ENCODE data around the gene UBE3D. TPM values are rescaled to one million over a fixed set of nuclear protein-coding genes. Genes with fewer than 3 reads are reported as not detected.
A peak's percentile ranks its signal among the peaks of the same experiment; 100 is the strongest.
"Not testable (repeated sequence)": the region's sequence is repeated elsewhere in the genome, so short reads cannot be mapped to it uniquely, and the experiment has no call there.

UBE3D gene
- total RNA-seq, 1 donor from 2014 or later: 11.3 TPM

DNA sequence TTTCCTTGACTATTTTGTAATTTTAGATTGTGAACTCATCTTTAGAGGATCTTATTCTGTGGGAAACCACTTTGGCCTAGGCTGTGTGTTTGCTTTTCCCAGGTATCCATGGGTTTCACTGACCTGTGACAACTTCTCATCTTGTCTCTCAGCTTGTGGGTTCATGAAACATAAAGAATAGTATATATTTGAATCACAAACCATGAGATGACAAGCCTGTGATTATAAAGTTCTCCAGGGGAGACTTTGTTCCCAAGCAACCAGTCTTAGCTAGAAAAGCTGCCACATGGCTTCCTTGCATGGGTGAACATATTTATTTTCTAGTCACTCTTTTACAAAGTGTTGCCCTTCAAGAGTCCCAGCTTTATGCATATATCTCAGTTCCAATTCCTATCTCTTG, 201.9 kb downstream of the UBE3D start:
- DNase-seq (ENCODE audit: low read depth): no peak
- FAIRE-seq: no peak
- Histone ChIP-seq H3K36me3 (ENCODE audit: control insufficient read depth, insufficient read depth, low read length) (no peaks in the 10 kb centered on the region), H3K27me3 (ENCODE audit: control insufficient read depth, insufficient read depth, low read length) (no peaks in the 10 kb centered on the region), H3K4me3 (ENCODE audit: low read depth, low read length) (no peak overlapping the region)
- TF ChIP-seq CTCF (IDR thresholded peaks at IDR 0.05; ENCODE audit: insufficient read depth, low read length, severe bottlenecking): no peak

- FAIRE-seq (no peak), DNase-seq (ENCODE audit: low read depth) (no peak)
- no peak for TF ChIP-seq CTCF (IDR thresholded peaks at IDR 0.05; ENCODE audit: insufficient read depth, low read length, severe bottlenecking)
- no peaks in the 10 kb centered on the region for H3K36me3 ChIP-seq (ENCODE audit: control insufficient read depth, insufficient read depth, low read length)
- no peaks in the 10 kb centered on the region for H3K27me3 ChIP-seq (ENCODE audit: control insufficient read depth, insufficient read depth, low read length)
- no peak overlapping the region for H3K4me3 ChIP-seq (ENCODE audit: low read depth, low read length)
These were observed 203.1 kb downstream of the UBE3D start for GRCh38 chr6:82862543-82862942.

GRCh38 chr6:82861121-82861520, 204.5 kb downstream of the UBE3D start:
- TF ChIP-seq CTCF (IDR thresholded peaks at IDR 0.05; ENCODE audit: insufficient read depth, low read length, severe bottlenecking): no peak
- H3K27me3 ChIP-seq (ENCODE audit: control insufficient read depth, insufficient read depth, low read length): no peaks in the 10 kb centered on the region
- no peak for FAIRE-seq
- no peaks in the 10 kb centered on the region for H3K36me3 ChIP-seq (ENCODE audit: control insufficient read depth, insufficient read depth, low read length)
- DNase-seq (ENCODE audit: low read depth): peak; percentile 29
- H3K4me3 ChIP-seq (ENCODE audit: low read depth, low read length): no peak overlapping the region

- not testable (repeated sequence) for H3K27me3 ChIP-seq (ENCODE audit: control insufficient read depth, insufficient read depth, low read length)
These were observed 209.6 kb downstream of the UBE3D start for GRCh38 chr6:82856077-82856476.

GRCh38 chr6:82852904-82853303, 212.7 kb downstream of the UBE3D start:
- FAIRE-seq; H3K27me3 ChIP-seq (ENCODE audit: control insufficient read depth, insufficient read depth, low read length): not testable (repeated sequence)

More at GRCh38 chr6:82856077-82856476, 209.6 kb downstream of the UBE3D start:
- FAIRE-seq; H3K4me3 ChIP-seq (ENCODE audit: low read depth, low read length); H3K36me3 ChIP-seq (ENCODE audit: control insufficient read depth, insufficient read depth, low read length); DNase-seq (ENCODE audit: low read depth): not testable (repeated sequence)

GRCh38 chr6:82843291-82843885, 222.3 kb downstream of the UBE3D start:
- no peak for TF ChIP-seq CTCF (IDR thresholded peaks at IDR 0.05; ENCODE audit: insufficient read depth, low read length, severe bottlenecking)
- Histone ChIP-seq H3K4me3 (ENCODE audit: low read depth, low read length) (no peak overlapping the region), H3K36me3 (ENCODE audit: control insufficient read depth, insufficient read depth, low read length) (no peaks in the 10 kb centered on the region), H3K27me3 (ENCODE audit: control insufficient read depth, insufficient read depth, low read length) (no peaks in the 10 kb centered on the region)
- FAIRE-seq (no peak), DNase-seq (ENCODE audit: low read depth) (no peak)

More at GRCh38 chr6:82852904-82853303, 212.7 kb downstream of the UBE3D start:
- H3K4me3 ChIP-seq (ENCODE audit: low read depth, low read length); H3K36me3 ChIP-seq (ENCODE audit: control insufficient read depth, insufficient read depth, low read length); DNase-seq (ENCODE audit: low read depth): not testable (repeated sequence)

GRCh38 chr6:82842721-82843120, 222.9 kb downstream of the UBE3D start:
- no peak for TF ChIP-seq CTCF (IDR thresholded peaks at IDR 0.05; ENCODE audit: insufficient read depth, low read length, severe bottlenecking)
- no peak for FAIRE-seq
- Histone ChIP-seq H3K36me3 (ENCODE audit: control insufficient read depth, insufficient read depth, low read length) (no peaks in the 10 kb centered on the region), H3K4me3 (ENCODE audit: low read depth, low read length) (no peak overlapping the region), H3K27me3 (ENCODE audit: control insufficient read depth, insufficient read depth, low read length) (no peaks in the 10 kb centered on the region)
- DNase-seq (ENCODE audit: low read depth): no peak

Data from bronchial epithelial cell (primary cell).